ENCODE data around the gene CNTF. TPM values are rescaled to one million over a fixed set of nuclear protein-coding genes. Genes with fewer than 3 reads are reported as not detected.

The CNTF gene
- total RNA-seq, 4 donors from 2014 or later = 1.2 to 2.4 (median 1.6) TPM

DNA sequence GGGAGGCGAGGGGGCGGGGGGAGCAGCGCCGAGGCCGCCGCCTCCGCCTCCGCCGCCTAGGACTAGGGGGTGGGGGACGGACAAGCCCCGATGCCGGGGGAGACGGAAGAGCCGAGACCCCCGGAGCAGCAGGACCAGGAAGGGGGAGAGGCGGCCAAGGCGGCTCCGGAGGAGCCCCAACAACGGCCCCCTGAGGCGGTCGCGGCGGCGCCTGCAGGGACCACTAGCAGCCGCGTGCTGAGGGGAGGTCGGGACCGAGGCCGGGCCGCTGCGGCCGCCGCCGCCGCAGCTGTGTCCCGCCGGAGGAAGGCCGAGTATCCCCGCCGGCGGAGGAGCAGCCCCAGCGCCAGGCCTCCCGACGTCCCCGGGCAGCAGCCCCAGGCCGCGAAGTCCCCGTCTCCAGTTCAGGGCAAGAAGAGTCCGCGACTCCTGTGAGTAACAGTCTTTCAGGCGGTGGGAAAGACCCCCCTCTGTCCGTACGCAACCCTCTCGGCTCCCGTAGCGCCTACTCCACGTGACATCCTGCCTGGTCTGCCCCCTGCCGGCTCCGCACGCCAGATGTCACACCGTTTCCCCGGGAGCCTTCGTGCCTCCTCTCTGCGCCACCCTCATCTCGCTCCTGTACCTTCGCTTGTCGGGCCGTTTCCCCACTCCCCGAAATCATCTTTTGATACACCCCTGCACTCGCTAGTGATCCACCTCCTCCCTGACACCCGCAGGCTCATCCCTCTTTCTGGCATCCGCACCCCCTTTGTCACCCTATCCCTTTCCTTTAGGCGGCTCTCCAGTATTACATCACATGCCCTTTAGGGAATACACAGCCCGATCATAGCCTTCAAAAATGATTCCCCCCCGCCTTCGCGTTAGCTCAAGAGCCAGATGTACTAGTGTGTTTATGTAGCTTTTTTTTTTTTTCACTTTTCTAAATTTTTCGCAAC lies 43.0 kb upstream of the CNTF start:
- Histone ChIP-seq H3K27ac (peak overlapping the region; percentile 96 to 100 (median 99)), H3K4me1 (peaks cover 10 to 72% (median 19%) of the 10 kb centered on the region in 3 donors), H3K27me3 (no peaks in the 10 kb centered on the region), H3K4me3 (peak overlapping the region; percentile 78 to 84), H3K36me3 (no peaks in the 10 kb centered on the region), H3K9me3 (no peaks in the 10 kb centered on the region)
- WGBS, 2 donors (ENCODE audit: low coverage in 1 of 2) = 0 to 1% methylated on average over 15 to 21 of the region's 78 CpGs
- peak; percentile 64 for ATAC-seq
- TF ChIP-seq POLR2A (IDR thresholded peaks at IDR 0.05) (peak; percentile 56 to 62), POLR2AphosphoS5 (IDR thresholded peaks at IDR 0.05) (peak; percentile 97), EP300 (IDR thresholded peaks at IDR 0.05) (no peak)
- TF ChIP-seq, protein P1, sequence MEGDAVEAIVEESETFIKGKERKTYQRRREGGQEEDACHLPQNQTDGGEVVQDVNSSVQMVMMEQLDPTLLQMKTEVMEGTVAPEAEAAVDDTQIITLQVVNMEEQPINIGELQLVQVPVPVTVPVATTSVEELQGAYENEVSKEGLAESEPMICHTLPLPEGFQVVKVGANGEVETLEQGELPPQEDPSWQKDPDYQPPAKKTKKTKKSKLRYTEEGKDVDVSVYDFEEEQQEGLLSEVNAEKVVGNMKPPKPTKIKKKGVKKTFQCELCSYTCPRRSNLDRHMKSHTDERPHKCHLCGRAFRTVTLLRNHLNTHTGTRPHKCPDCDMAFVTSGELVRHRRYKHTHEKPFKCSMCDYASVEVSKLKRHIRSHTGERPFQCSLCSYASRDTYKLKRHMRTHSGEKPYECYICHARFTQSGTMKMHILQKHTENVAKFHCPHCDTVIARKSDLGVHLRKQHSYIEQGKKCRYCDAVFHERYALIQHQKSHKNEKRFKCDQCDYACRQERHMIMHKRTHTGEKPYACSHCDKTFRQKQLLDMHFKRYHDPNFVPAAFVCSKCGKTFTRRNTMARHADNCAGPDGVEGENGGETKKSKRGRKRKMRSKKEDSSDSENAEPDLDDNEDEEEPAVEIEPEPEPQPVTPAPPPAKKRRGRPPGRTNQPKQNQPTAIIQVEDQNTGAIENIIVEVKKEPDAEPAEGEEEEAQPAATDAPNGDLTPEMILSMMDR (IDR thresholded peaks at IDR 0.05) = peak; percentile 54 to 93 (median 87)

DNA sequence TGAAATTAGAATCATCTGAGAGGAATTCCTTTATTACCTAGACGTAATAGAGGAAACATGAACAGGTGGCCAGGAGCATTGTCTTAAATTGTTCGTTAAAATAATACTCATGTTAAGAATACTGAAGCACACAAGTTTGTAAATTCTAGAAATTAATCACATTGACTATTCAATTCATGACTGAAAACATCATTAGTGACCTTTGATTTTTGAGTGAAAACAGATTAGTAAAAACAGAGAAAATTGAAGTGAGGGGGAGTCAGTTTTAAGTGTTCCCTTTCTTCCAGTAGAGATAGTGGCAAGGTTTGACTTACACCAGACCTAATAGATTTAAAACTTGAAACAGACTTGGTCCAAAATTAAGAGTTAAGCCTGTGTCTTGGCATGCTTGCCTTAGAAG lies 42.2 kb upstream of the CNTF start:
- peaks cover 5 to 72% (median 20%) of the 10 kb centered on the region in 3 donors for H3K4me1 ChIP-seq

DNA sequence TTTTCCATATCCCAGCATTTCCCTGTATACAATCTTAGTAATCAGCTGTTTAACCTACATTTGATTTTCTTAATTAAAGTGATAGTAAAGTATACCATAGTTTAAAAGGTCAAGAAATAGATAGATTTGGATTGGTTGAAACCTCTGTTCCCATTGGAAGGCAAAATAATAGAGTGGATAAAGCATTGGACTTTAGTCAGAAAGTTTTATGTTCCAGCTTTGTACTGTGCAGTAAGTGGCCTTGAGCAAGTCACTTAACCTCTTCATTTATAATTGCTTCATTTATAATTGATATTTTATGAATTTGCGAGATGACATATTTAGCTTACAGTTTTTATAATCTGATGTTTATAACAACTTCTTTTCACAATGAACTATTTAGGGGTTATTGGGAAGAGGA lies 40.0 kb upstream of the CNTF start:
- WGBS, 2 donors (ENCODE audit: low coverage in 1 of 2) = 95 to 100% methylated on average over 1 of the region's 1 CpG
- no peak overlapping the region for H3K4me3 ChIP-seq
- no peaks in the 10 kb centered on the region for H3K27me3 ChIP-seq
- no peak overlapping the region for H3K27ac ChIP-seq
- H3K9me3 ChIP-seq = no peaks in the 10 kb centered on the region
- H3K4me1 ChIP-seq = peaks cover 0 to 67% (median 16%) of the 10 kb centered on the region in 3 donors
- TF ChIP-seq, protein P1 (IDR thresholded peaks at IDR 0.05) = no peak
- TF ChIP-seq POLR2A (IDR thresholded peaks at IDR 0.05) = no peak
- TF ChIP-seq POLR2AphosphoS5 (IDR thresholded peaks at IDR 0.05) = no peak
- no peak for TF ChIP-seq EP300 (IDR thresholded peaks at IDR 0.05)
- no peaks in the 10 kb centered on the region for H3K36me3 ChIP-seq
- no peak for ATAC-seq

More for the DNA sequence above, 42.2 kb upstream of the CNTF start:
- H3K27ac ChIP-seq = peak overlapping the region; percentile 96 to 100 (median 99)
- H3K9me3 ChIP-seq = no peaks in the 10 kb centered on the region
- WGBS, 2 donors (ENCODE audit: low coverage in 1 of 2) = 0 to 10% methylated on average over 2 of the region's 2 CpGs
- peak overlapping the region; percentile 78 to 84 for H3K4me3 ChIP-seq
- TF ChIP-seq POLR2AphosphoS5 (IDR thresholded peaks at IDR 0.05) (no peak), POLR2A (IDR thresholded peaks at IDR 0.05) (no peak), EP300 (IDR thresholded peaks at IDR 0.05) (no peak)
- TF ChIP-seq, protein P1 (IDR thresholded peaks at IDR 0.05) = no peak
- no peak for ATAC-seq
- no peaks in the 10 kb centered on the region for H3K36me3 ChIP-seq
- H3K27me3 ChIP-seq = no peaks in the 10 kb centered on the region

DNA sequence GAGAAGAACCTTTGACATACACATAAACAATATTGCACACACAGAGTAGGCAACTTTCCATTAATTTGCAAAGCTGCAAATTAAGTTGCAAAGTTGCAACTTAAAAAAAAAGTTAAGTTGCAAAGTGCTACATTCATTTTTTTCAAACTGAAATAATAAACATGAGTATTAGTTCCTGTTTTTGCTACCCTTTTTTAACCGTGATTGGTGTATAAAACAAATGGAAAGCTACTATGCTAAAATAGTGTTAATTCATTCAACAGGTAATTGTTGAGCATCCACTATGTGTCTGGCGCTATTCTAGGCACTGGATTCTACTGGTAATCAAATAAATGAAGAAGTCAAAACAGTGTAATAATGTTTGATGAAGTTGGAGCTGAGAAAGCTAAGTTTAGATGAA lies 35.5 kb upstream of the CNTF start:
- peaks cover 0 to 62% (median 8%) of the 10 kb centered on the region in 3 donors for H3K4me1 ChIP-seq

More for the DNA sequence above, 35.5 kb upstream of the CNTF start:
- ATAC-seq = no peak
- TF ChIP-seq, protein P1 (IDR thresholded peaks at IDR 0.05) = no peak
- Histone ChIP-seq H3K9me3 (no peaks in the 10 kb centered on the region), H3K27ac (no peak overlapping the region), H3K27me3 (no peaks in the 10 kb centered on the region), H3K4me3 (no peak overlapping the region), H3K36me3 (no peaks in the 10 kb centered on the region)
- WGBS, 2 donors (ENCODE audit: low coverage in 1 of 2) = 83 to 87% methylated on average over 2 of the region's 2 CpGs

Data from gastroesophageal sphincter (tissue), 4 donors.